DOHH2 (cell line): ENCODE data around the gene BTG2.

Experiments used
- EZH2phosphoT487 ChIP-seq: fragments of 200-600 bp; sonication (generic); IDR thresholded peaks from 2 replicates; pipeline ENCODE4 v1.6.1; 2017; ENCODE audit warnings: borderline replicate concordance, mild to moderate bottlenecking, antibody characterized with exemption, low read length, moderate library complexity, mixed read lengths
- TF ChIP-seq, protein P1 (sequence below): fragments of 200-600 bp; sonication (generic); IDR thresholded peaks from one replicate; pipeline ENCODE4 v1.5.1; 2014; ENCODE audit warnings: antibody characterized with exemption, mild to moderate bottlenecking, low read depth, low read length; ENCODE audit not compliant: poor library complexity, severe bottlenecking

DNA sequence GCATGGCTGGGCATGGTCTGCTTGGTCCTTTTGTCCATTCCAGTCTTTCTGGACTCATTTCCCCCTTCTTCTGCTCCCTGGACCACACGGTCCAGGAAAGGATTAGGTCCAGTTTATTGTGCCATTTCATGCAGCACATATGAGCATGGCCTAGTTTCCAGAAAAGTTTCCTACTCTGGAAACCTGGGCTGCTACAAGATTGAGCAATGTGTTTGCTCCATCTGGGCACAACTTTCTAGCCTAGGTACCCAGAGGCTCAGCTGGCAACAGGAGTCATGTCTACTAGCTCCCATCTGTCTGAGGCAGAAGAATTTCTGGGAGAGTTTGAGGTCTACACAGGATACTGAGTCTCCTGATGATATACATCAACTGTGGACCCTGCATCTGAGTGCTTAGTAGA lies 30.8 kb downstream of the BTG2 start:
- TF ChIP-seq, protein P1, sequence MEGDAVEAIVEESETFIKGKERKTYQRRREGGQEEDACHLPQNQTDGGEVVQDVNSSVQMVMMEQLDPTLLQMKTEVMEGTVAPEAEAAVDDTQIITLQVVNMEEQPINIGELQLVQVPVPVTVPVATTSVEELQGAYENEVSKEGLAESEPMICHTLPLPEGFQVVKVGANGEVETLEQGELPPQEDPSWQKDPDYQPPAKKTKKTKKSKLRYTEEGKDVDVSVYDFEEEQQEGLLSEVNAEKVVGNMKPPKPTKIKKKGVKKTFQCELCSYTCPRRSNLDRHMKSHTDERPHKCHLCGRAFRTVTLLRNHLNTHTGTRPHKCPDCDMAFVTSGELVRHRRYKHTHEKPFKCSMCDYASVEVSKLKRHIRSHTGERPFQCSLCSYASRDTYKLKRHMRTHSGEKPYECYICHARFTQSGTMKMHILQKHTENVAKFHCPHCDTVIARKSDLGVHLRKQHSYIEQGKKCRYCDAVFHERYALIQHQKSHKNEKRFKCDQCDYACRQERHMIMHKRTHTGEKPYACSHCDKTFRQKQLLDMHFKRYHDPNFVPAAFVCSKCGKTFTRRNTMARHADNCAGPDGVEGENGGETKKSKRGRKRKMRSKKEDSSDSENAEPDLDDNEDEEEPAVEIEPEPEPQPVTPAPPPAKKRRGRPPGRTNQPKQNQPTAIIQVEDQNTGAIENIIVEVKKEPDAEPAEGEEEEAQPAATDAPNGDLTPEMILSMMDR = no peak
- no peak for TF ChIP-seq EZH2phosphoT487
